B cell (primary cell): Measurements from ENCODE around the gene CLCF1. TPM values are rescaled to one million over a fixed set of nuclear protein-coding genes. Genes with fewer than 3 reads are reported as not detected.

Experiments used
- ATAC-seq: fragments of 200-7000 bp; cut with Tn5 transposase; one replicate; pipeline ENCODE4 v1.10.0; 2021; ENCODE audit warnings: low read depth, mild to moderate bottlenecking, moderate number of reproducible peaks, moderate library complexity
- CTCF ChIA-PET: fragments of 350-600 bp; sonication (Branson Sonifier 250); formaldehyde crosslinking; loops from one replicate; lab custom pipeline; 2021; ENCODE audit warnings: antibody characterized with exemption, inconsistent platforms; lab: Charles Lee
- POLR2A ChIA-PET: fragments of 350-600 bp; sonication (Branson Sonifier 250); formaldehyde crosslinking; loops from one replicate; lab custom pipeline; 2021; ENCODE audit warnings: antibody characterized with exemption; lab: Charles Lee
- DNase-seq: peaks from one replicate; pipeline ENCODE4 v3.0.0; 2013
- H2AFZ ChIP-seq: 2 replicates; pipeline ENCODE4 v1.6.1; 2012; ENCODE audit warnings: mild to moderate bottlenecking, low read depth, low read length; ENCODE audit not compliant: insufficient read depth, poor library complexity, severe bottlenecking
- H3K27ac ChIP-seq, 2 donors: 1 replicate in 1 of 2; 2 replicates in 1 of 2; pipeline ENCODE4 v1.5.1; 2012 to 2013; ENCODE audit warnings: low read length in 2 of 2, mild to moderate bottlenecking in 2 of 2, moderate library complexity in 1 of 2
- H3K27me3 ChIP-seq, 4 experiments: fragments of 200-600 bp in 1 of 4; sonication (generic) in 1 of 4; replicated peaks in 1 of 4; 1 replicate in 2 of 4; 2 replicates in 2 of 4; pipeline versions ENCODE4 v1.6.1 to v1.7.0; 2013 to 2016; ENCODE audit warnings: low read length in 3 of 4, mild to moderate bottlenecking in 2 of 4, mixed read lengths in 1 of 4, moderate library complexity in 1 of 4; ENCODE audit not compliant: insufficient read depth in 4 of 4, control insufficient read depth in 3 of 4; ENCODE audit errors: control extremely low read depth in 1 of 4
- H3K36me3 ChIP-seq, 2 experiments: replicated peaks in 1 of 2; 1 replicate in 1 of 2; 2 replicates in 1 of 2; pipeline versions ENCODE4 v1.6.1 to v1.7.1; 2013; ENCODE audit warnings: low read length in 1 of 2; ENCODE audit not compliant: insufficient read depth in 2 of 2, control insufficient read depth in 1 of 2; ENCODE audit errors: control extremely low read depth in 1 of 2, extremely low read depth in 1 of 2
- H3K4me1 ChIP-seq, 2 donors: fragments of 200-600 bp in 1 of 2; sonication (generic) in 1 of 2; 1 replicate in 1 of 2; 2 replicates in 1 of 2; pipeline versions ENCODE4 v1.5.1 to v1.6.1; 2013 to 2017; ENCODE audit warnings: low read length in 2 of 2; ENCODE audit not compliant: control insufficient read depth in 2 of 2, insufficient read depth in 2 of 2
- H3K4me2 ChIP-seq: replicated peaks from 2 replicates; pipeline ENCODE3; 2012; ENCODE audit warnings: mild to moderate bottlenecking, low read depth, low read length; ENCODE audit not compliant: poor library complexity, severe bottlenecking
- H3K4me3 ChIP-seq, 5 experiments: fragments of 200-600 bp in 1 of 5; sonication (generic) in 1 of 5; 1 replicate in 3 of 5; 2 replicates in 2 of 5; pipeline versions ENCODE4 v1.5.1 to v1.7.0; 2011 to 2016; ENCODE audit warnings: low read length in 4 of 5, mild to moderate bottlenecking in 4 of 5, low read depth in 2 of 5, control low read depth in 1 of 5, moderate library complexity in 1 of 5; ENCODE audit not compliant: insufficient read depth in 1 of 5; ENCODE audit errors: control extremely low read depth in 1 of 5, extremely low read depth in 1 of 5
- H3K79me2 ChIP-seq: fragments of 200-600 bp; sonication (generic); one replicate; pipeline ENCODE4 v1.6.0; 2016; ENCODE audit warnings: low read length; ENCODE audit not compliant: control insufficient read depth, insufficient read depth
- H3K9ac ChIP-seq: fragments of 200-600 bp; sonication (generic); 2 replicates; pipeline ENCODE4 v1.6.1; 2017; ENCODE audit warnings: mild to moderate bottlenecking, low read length, moderate library complexity
- H3K9me3 ChIP-seq, 3 donors: one replicate each; pipeline versions ENCODE4 v1.6.1 to v1.7.1; 2013; ENCODE audit warnings: low read length in 2 of 3; ENCODE audit not compliant: control insufficient read depth in 2 of 3, insufficient read depth in 1 of 3; ENCODE audit errors: control extremely low read depth in 1 of 3
- H4K20me1 ChIP-seq: 2 replicates; pipeline ENCODE4 v1.6.0; 2012; ENCODE audit warnings: mild to moderate bottlenecking, low read length; ENCODE audit not compliant: insufficient read depth, control insufficient read depth, poor library complexity, severe bottlenecking
- H3K27ac Mint-ChIP-seq: one replicate; pipeline ENCODE4 v1.8.0; 2021; ENCODE audit warnings: mixed read lengths
- H3K27me3 Mint-ChIP-seq: one replicate; pipeline ENCODE4 v1.8.0; 2021; ENCODE audit warnings: mixed read lengths
- H3K4me1 Mint-ChIP-seq: one replicate; pipeline ENCODE4 v1.8.0; 2021; ENCODE audit warnings: mixed read lengths
- H3K4me3 Mint-ChIP-seq: one replicate; pipeline ENCODE4 v1.8.0; 2021; ENCODE audit warnings: mixed read lengths
- H3K9me3 Mint-ChIP-seq: one replicate; pipeline ENCODE4 v1.8.0; 2022; ENCODE audit warnings: mixed read lengths; ENCODE audit not compliant: insufficient read depth
- EZH2 ChIP-seq: IDR thresholded peaks from 2 replicates; pipeline ENCODE4 v1.6.1; 2012; ENCODE audit warnings: borderline replicate concordance, low read depth, mild to moderate bottlenecking, moderate library complexity, low read length; ENCODE audit not compliant: insufficient read depth, poor library complexity, severe bottlenecking
- WGBS: methylation state at CpG from one replicate; pipeline ENCODE4 v1.1.5; 2013; ENCODE audit warnings: missing lambda C conversion rate; ENCODE audit not compliant: insufficient coverage; 5-methylcytosine and 5-hydroxymethylcytosine counted together
- intact Hi-C: fragments of 100-400 bp; cut with micrococcal nuclease; formaldehyde crosslinking; loops from one replicate; pipeline ENCODE4 v1.10.0; 2022
- polyA plus RNA-seq: library from polyadenylated mRNA; depleted of rRNA; stranded (reverse); fragments of >200 nt; gene quantifications from 2 replicates; pipeline ENCODE4 v1.2.3, GENCODE V29; 2012
- total RNA-seq, 2 donors: library from RNA; stranded (reverse); fragments of 120-200 nt in 1 of 2; gene quantifications; 1 replicate in 1 of 2; 2 replicates in 1 of 2; pipeline versions ENCODE4 v1.2.3 to v1.2.4, GENCODE V29; 2013 to 2022
- TF ChIP-seq, protein P1 (sequence below): fragments of 200-600 bp; IDR thresholded peaks from one replicate; pipeline ENCODE4 v1.8.0; 2022; ENCODE audit warnings: antibody characterized with exemption, mild to moderate bottlenecking

The CLCF1 gene
- total and polyA plus RNA-seq, 2 donors (not counting 1 experiment from before 2014, with no cell fraction given), result 29.1 to 44.6 TPM

DNA sequence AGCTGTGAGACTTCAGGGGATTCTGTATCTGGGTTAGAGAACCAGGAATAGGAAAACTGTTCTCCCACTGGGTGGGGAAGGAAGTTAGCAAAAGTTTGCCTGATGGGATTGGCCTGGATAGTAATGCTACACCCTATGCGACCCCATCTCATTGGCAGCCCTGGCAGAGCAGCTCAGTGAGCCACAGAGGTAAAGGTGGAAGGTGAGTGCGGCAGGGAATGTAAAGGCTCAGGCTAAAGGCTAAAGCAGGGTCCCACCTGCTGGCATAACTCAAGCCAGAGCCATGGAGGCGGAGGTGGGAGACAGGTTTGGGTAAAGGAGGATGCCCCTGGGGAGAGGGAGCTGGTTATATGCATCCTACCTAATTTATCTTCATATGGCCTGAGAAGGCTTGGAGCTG is 51.3 kb downstream of the CLCF1 start:
- Mint-ChIP-seq H3K4me3 (no peak overlapping the region), H3K4me1 (peaks cover 9% of the 10 kb centered on the region), H3K9me3 (no peaks in the 10 kb centered on the region), H3K27ac (no peak overlapping the region), H3K27me3 (no peaks in the 10 kb centered on the region)
- no peaks in the 10 kb centered on the region for H4K20me1 ChIP-seq
- intact Hi-C loops, result no loop called here
- ChIA-PET CTCF (interaction anchor here (0.8 to 10.5 kb wide), 6 partner anchors 24 to 488 kb away, joined by 3 to 229 read pairs (median 70); partner anchors contain the start of genes GRK2 and POLD4), POLR2A (no interaction called here)
- TF ChIP-seq EZH2, result no peak
- TF ChIP-seq, protein P1, sequence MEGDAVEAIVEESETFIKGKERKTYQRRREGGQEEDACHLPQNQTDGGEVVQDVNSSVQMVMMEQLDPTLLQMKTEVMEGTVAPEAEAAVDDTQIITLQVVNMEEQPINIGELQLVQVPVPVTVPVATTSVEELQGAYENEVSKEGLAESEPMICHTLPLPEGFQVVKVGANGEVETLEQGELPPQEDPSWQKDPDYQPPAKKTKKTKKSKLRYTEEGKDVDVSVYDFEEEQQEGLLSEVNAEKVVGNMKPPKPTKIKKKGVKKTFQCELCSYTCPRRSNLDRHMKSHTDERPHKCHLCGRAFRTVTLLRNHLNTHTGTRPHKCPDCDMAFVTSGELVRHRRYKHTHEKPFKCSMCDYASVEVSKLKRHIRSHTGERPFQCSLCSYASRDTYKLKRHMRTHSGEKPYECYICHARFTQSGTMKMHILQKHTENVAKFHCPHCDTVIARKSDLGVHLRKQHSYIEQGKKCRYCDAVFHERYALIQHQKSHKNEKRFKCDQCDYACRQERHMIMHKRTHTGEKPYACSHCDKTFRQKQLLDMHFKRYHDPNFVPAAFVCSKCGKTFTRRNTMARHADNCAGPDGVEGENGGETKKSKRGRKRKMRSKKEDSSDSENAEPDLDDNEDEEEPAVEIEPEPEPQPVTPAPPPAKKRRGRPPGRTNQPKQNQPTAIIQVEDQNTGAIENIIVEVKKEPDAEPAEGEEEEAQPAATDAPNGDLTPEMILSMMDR, result no peak
- H3K79me2 ChIP-seq, result peaks cover 44% of the 10 kb centered on the region
- H3K4me2 ChIP-seq, result no peak overlapping the region
- ATAC-seq (no peak), DNase-seq (no peak)
- H3K36me3 ChIP-seq, result peaks cover 3% of the 10 kb centered on the region in 2 experiments
- H3K4me3 ChIP-seq, result no peak overlapping the region
- no peak overlapping the region for H3K9ac ChIP-seq
- no peaks in the 10 kb centered on the region for H3K9me3 ChIP-seq
- H3K27ac ChIP-seq, result no peak overlapping the region
- WGBS, result 100% methylated on average over 2 of the region's 3 CpGs
- H3K4me1 ChIP-seq, result peaks cover 11 to 13% of the 10 kb centered on the region in 2 donors
- no peaks in the 10 kb centered on the region for H3K27me3 ChIP-seq
- H2AFZ ChIP-seq, result no peak overlapping the region

DNA sequence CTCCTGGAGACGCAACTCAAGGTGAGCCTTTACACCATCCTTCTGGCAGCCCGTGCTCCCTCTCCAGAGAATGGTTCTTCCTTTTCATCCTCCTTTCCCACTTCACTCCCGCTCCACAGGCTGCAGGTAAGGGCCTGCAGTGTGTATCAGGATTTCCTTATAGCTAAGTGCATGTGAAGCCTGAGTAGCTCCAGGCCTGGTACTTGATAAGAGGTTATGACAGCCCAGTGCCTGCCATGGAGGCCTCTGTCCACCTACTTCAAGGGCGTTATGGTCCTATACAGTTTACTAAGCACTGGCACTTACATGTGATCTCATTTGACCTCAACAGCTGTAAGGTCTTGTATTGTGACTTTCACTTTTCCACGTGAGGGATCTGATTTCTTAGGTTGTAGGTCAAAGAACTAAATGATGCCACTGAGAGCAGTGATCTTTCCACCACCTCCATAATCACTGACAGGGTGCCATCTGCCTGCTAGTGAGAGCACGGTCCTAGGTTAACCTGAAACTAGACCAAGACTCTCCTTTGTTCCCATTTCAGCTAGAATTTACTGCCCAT is 52.0 kb downstream of the CLCF1 start:
- intact Hi-C loops, result no loop called here
- CTCF ChIA-PET, result interaction anchor here (0.7 to 10.5 kb wide), 7 partner anchors 8 to 61 kb away, joined by 3 to 229 read pairs (median 68); partner anchors contain the start of genes GRK2 and POLD4
- DNase-seq, result no peak

More for the DNA sequence above, 52.0 kb downstream of the CLCF1 start:
- H3K4me1 ChIP-seq, result peaks cover 11 to 19% of the 10 kb centered on the region in 2 donors
- TF ChIP-seq, protein P1, result no peak
- no peak for TF ChIP-seq EZH2
- 89% methylated on average over 1 of the region's 6 CpGs for WGBS
- H3K4me2 ChIP-seq, result no peak overlapping the region
- H3K4me3 ChIP-seq, result no peak overlapping the region
- no peaks in the 10 kb centered on the region for H4K20me1 ChIP-seq
- no peak overlapping the region for H2AFZ ChIP-seq
- H3K79me2 ChIP-seq, result peaks cover 44% of the 10 kb centered on the region
- Mint-ChIP-seq H3K27me3 (no peaks in the 10 kb centered on the region), H3K4me3 (no peak overlapping the region), H3K9me3 (no peaks in the 10 kb centered on the region), H3K27ac (no peak overlapping the region), H3K4me1 (peaks cover 9% of the 10 kb centered on the region)
- POLR2A ChIA-PET, result no interaction called here
- no peaks in the 10 kb centered on the region for H3K27me3 ChIP-seq
- ATAC-seq, result no peak
- no peak overlapping the region for H3K9ac ChIP-seq
- H3K27ac ChIP-seq, result no peak overlapping the region
- peaks cover 3% of the 10 kb centered on the region in 2 experiments for H3K36me3 ChIP-seq
- H3K9me3 ChIP-seq, result no peaks in the 10 kb centered on the region
